HepG2 (cell line): ENCODE measurements around the gene CCDC38. TPM values are rescaled to one million over a fixed set of nuclear protein-coding genes. Genes with fewer than 3 reads are reported as not detected.

Source experiments
- ATAC-seq: fragments of 200-7000 bp; cut with Tn5 transposase; 3 replicates; pipeline ENCODE4 v1.9.1; 2020; ENCODE audit warnings: mild to moderate bottlenecking, moderate library complexity
- BruUV-seq: library from RNA; stranded (reverse); fragments of 400-500 nt; replicated peaks from 2 replicates; lab custom pipeline; 2021; lab: Mats Ljungman, UMichigan
- CTCF ChIA-PET: fragments of 300-600 bp; formaldehyde crosslinking; extraction: SDS; loops from one replicate; lab custom pipeline; 2021; ENCODE audit warnings: low total read pairs, inconsistent platforms, low intra/inter-chr PET ratio; lab: Yijun Ruan, JAX
- POLR2A ChIA-PET: fragments of 350-600 bp; sonication (Branson Sonifier 250); formaldehyde crosslinking; loops from one replicate; lab custom pipeline; 2020; ENCODE audit warnings: antibody characterized with exemption, inconsistent platforms; lab: Yijun Ruan, JAX
- DNase-seq: peaks from one replicate; pipeline ENCODE4 v3.0.0-alpha.2; 2015; ENCODE audit warnings: low spot score
- FAIRE-seq: peaks from 3 replicates; lab custom pipeline; 2011; peaks lifted over from hg19 to GRCh38; lab: Jason Lieb, UNC
- H2AFZ ChIP-seq: one replicate; pipeline ENCODE4 v1.6.1; 2011; ENCODE audit warnings: low read length, inconsistent platforms
- H3K27ac ChIP-seq: fragments of 300-600 bp; 3 replicates; pipeline ENCODE4 v1.8.0; 2011; ENCODE audit warnings: mixed run types, mild to moderate bottlenecking, mixed read lengths, low read length, inconsistent platforms; ENCODE audit not compliant: insufficient read depth; ENCODE audit errors: extremely low read length
- H3K27me3 ChIP-seq, 2 experiments: fragments of 200-600 bp in 1 of 2; 2 replicates in 1 of 2; 3 replicates in 1 of 2; pipeline versions ENCODE4 v1.6.0 to v1.8.0; 2011; ENCODE audit warnings: low read length in 2 of 2, mild to moderate bottlenecking in 2 of 2, moderate library complexity in 2 of 2, inconsistent platforms in 1 of 2; ENCODE audit not compliant: insufficient read depth in 2 of 2, control insufficient read depth in 1 of 2
- H3K36me3 ChIP-seq, 2 experiments: fragments of 200-600 bp in 1 of 2; replicated peaks in 1 of 2; 2 replicates in 1 of 2; 3 replicates in 1 of 2; pipeline versions ENCODE4 v1.5.1 to v1.8.0; 2011; ENCODE audit warnings: low read length in 2 of 2, inconsistent platforms in 1 of 2; ENCODE audit not compliant: insufficient read depth in 2 of 2, control insufficient read depth in 1 of 2
- H3K4me1 ChIP-seq: 2 replicates; pipeline ENCODE4 v1.5.1; 2012; ENCODE audit warnings: low read length, inconsistent platforms; ENCODE audit not compliant: insufficient read depth
- H3K4me2 ChIP-seq: 2 replicates; pipeline ENCODE4 v1.6.0; 2011; ENCODE audit warnings: low read depth, low read length, inconsistent platforms
- H3K4me3 ChIP-seq, 3 experiments: fragments of 200-600 bp in 1 of 3; sonication (generic), shearing (Covaris generic) in 1 of 3; replicated peaks in 1 of 3; 2 replicates each; pipeline ENCODE4 v1.5.1; 2011 to 2016; ENCODE audit warnings: low read length in 3 of 3, inconsistent platforms in 2 of 3, low read depth in 2 of 3, mild to moderate bottlenecking in 2 of 3, control low read depth in 1 of 3, mixed read lengths in 1 of 3; ENCODE audit not compliant: insufficient read depth in 1 of 3
- H3K79me2 ChIP-seq: one replicate; pipeline ENCODE4 v1.6.1; 2011; ENCODE audit warnings: low read length, inconsistent platforms; ENCODE audit not compliant: insufficient read depth
- H3K9ac ChIP-seq: 2 replicates; pipeline ENCODE4 v1.6.0; 2011; ENCODE audit warnings: mild to moderate bottlenecking, low read depth, low read length, inconsistent platforms; ENCODE audit not compliant: insufficient read depth
- H3K9me3 ChIP-seq: 2 replicates; pipeline ENCODE4 v1.5.1; 2012; ENCODE audit warnings: mild to moderate bottlenecking, low read length
- H4K20me1 ChIP-seq: 2 replicates; pipeline ENCODE4 v1.6.0; 2011; ENCODE audit warnings: inconsistent platforms, mild to moderate bottlenecking, low read length, moderate library complexity; ENCODE audit not compliant: insufficient read depth
- ASH2L ChIP-seq: fragments of 300-600, 200-600 bp; sonication (generic); IDR thresholded peaks from 2 replicates; pipeline ENCODE4 v1.7.0; 2017; ENCODE audit warnings: low read depth, mild to moderate bottlenecking, moderate library complexity, mixed read lengths, low read length; ENCODE audit not compliant: insufficient read length
- DNMT3B ChIP-seq: conservative IDR thresholded peaks from 2 replicates; pipeline ENCODE4 v1.6.1; 2016; ENCODE audit warnings: missing biosample characterization, control low read depth
- FOXK1 ChIP-seq: sonication (generic); formaldehyde crosslinking; IDR thresholded peaks from 2 replicates; pipeline ENCODE4 v1.4.0; 2020; ENCODE audit warnings: low read depth, missing genetic modification reagents, borderline replicate concordance
- HMG20A ChIP-seq: IDR thresholded peaks from 2 replicates; pipeline ENCODE4 v1.6.1; 2016; ENCODE audit warnings: borderline replicate concordance
- ISX ChIP-seq: sonication (generic); formaldehyde crosslinking; conservative IDR thresholded peaks from 2 replicates; pipeline ENCODE4 v1.5.0; 2020; ENCODE audit warnings: missing genetic modification reagents
- KLF16 ChIP-seq, 2 experiments: sonication (generic) in 1 of 2; formaldehyde crosslinking in 1 of 2; IDR thresholded peaks; 2 replicates each; pipeline versions ENCODE4 v1.6.1 to v1.8.0; 2016 to 2023; ENCODE audit warnings: missing genetic modification reagents in 2 of 2, missing compliant biosample characterization in 1 of 2
- NR2C2 ChIP-seq: sonication (generic); formaldehyde crosslinking; IDR thresholded peaks from 2 replicates; pipeline ENCODE4 v1.4.0; 2020; ENCODE audit warnings: missing genetic modification reagents, mild to moderate bottlenecking, moderate library complexity, borderline replicate concordance
- RFX5 ChIP-seq: IDR thresholded peaks from 2 replicates; pipeline ENCODE4 v1.6.1; 2011; ENCODE audit warnings: low read depth, low read length, improper control_type of control experiment
- SRSF4 ChIP-seq: fragments of 200-400 bp; formaldehyde crosslinking; IDR thresholded peaks from one replicate; pipeline ENCODE4 v1.6.1; 2018; ENCODE audit warnings: mild to moderate bottlenecking, low read depth, low read length, moderate library complexity; ENCODE audit not compliant: poor library complexity, severe bottlenecking
- SRY ChIP-seq: sonication (generic); formaldehyde crosslinking; IDR thresholded peaks from 2 replicates; pipeline ENCODE4 v1.8.0; 2022; ENCODE audit warnings: mild to moderate bottlenecking, missing genetic modification reagents
- TOE1 ChIP-seq: sonication (generic); formaldehyde crosslinking; IDR thresholded peaks from 2 replicates; pipeline ENCODE4 v1.4.0; 2020; ENCODE audit warnings: mild to moderate bottlenecking, missing genetic modification reagents
- ZNF264 ChIP-seq: sonication (generic); formaldehyde crosslinking; IDR thresholded peaks from 2 replicates; pipeline ENCODE4 v1.4.0; 2020; ENCODE audit warnings: missing genetic modification reagents
- ZNF383 ChIP-seq: sonication (generic); formaldehyde crosslinking; IDR thresholded peaks from 2 replicates; pipeline ENCODE4 v1.4.0; 2020; ENCODE audit warnings: missing genetic modification reagents, mild to moderate bottlenecking, borderline replicate concordance
- ZNF407 ChIP-seq: sonication (generic); formaldehyde crosslinking; IDR thresholded peaks from one replicate; pipeline ENCODE4 v1.5.1; 2020; ENCODE audit warnings: mild to moderate bottlenecking, missing genetic modification reagents; ENCODE audit errors: not compliant biosample characterization
- ZNF549 ChIP-seq: sonication (generic); formaldehyde crosslinking; IDR thresholded peaks from 2 replicates; pipeline ENCODE4 v1.5.0; 2020; ENCODE audit warnings: missing genetic modification reagents
- ZNF550 ChIP-seq: sonication (generic); formaldehyde crosslinking; IDR thresholded peaks from 2 replicates; pipeline ENCODE4 v1.4.0; 2020; ENCODE audit warnings: mild to moderate bottlenecking, missing genetic modification reagents, borderline replicate concordance
- ZNF563 ChIP-seq: sonication (generic); formaldehyde crosslinking; IDR thresholded peaks from 2 replicates; pipeline ENCODE4 v1.8.0; 2022; ENCODE audit warnings: mild to moderate bottlenecking, moderate library complexity, missing genetic modification reagents
- ZNF674 ChIP-seq: sonication (generic); formaldehyde crosslinking; IDR thresholded peaks from 2 replicates; pipeline ENCODE4 v1.5.0; 2020; ENCODE audit warnings: low read depth, mild to moderate bottlenecking, missing genetic modification reagents
- ZZZ3 ChIP-seq: sonication (generic); formaldehyde crosslinking; IDR thresholded peaks from 2 replicates; pipeline ENCODE4 v1.4.0; 2020; ENCODE audit warnings: missing genetic modification reagents, mild to moderate bottlenecking, borderline replicate concordance
- in situ Hi-C: cut with HindIII; loops from 2 replicates; pipeline ENCODE4 v1.10.0; 2017; ENCODE audit warnings: low pct_unique_long_range_greater_than_20kb; ENCODE audit not compliant: extremely low pct_ligation_motif_present
- intact Hi-C: fragments of 100-400 bp; cut with micrococcal nuclease; formaldehyde crosslinking; loops from one replicate; pipeline ENCODE4 v1.10.0; 2022; ENCODE audit not compliant: unreplicated experiment
- polyA plus RNA-seq, 8 experiments: library from polyadenylated mRNA; depleted of rRNA in 3 of 8; stranded (reverse) in 7 of 8; unstranded in 1 of 8; fragments of >200 nt; fragmentation: Illumina TruSeq in 4 of 8; extraction: Trizol in 4 of 8; gene quantifications; 2 replicates each; pipeline versions ENCODE4 v1.2.1 to v1.2.3, GENCODE V29; 2011 to 2016; ENCODE audit warnings: low read depth in 4 of 8, missing spikeins in 1 of 8, mixed read lengths in 1 of 8; ENCODE audit not compliant: insufficient read depth in 1 of 8
- total RNA-seq, 5 experiments: library from RNA; depleted of rRNA; stranded (reverse); fragments of >200 nt; fragmentation: Illumina TruSeq; extraction: Trizol; gene quantifications; 2 replicates each; pipeline ENCODE4 v1.2.3, GENCODE V29; 2016; ENCODE audit warnings: low read depth in 1 of 5

Gene CCDC38
- total and polyA plus RNA-seq, 2 of the 13 experiments (the other 11 are each of a cell fraction or from before 2014, with no cell fraction given): 0.24 to 0.32 TPM

DNA sequence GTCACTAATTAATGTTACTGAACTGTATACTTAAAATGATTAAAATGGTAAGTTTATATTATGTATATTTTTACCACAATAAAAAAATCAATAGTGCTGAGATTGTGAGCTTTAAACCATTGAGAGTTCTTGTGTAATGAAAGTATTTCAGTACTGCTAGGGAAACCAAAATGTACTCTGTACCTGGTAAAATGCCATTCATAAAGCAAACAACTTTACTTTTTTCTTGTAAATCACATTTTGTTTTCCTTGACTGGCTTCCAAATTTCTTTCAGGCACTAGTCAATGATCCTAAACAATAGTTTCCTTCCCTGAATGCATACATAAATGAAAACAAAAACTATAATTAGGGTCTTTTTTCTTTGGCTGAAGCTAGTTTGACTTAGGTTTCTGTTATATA lies 113.0 kb downstream of the CCDC38 start:
- no peak overlapping the region for H2AFZ ChIP-seq
- H3K27ac ChIP-seq: no peak overlapping the region
- no peak overlapping the region for H3K9ac ChIP-seq
- in situ Hi-C loops (no loop called here), intact Hi-C loops (loop anchor here (10.0 kb wide), 1 partner anchor 125 kb away; no protein-coding TSS in a partner anchor)
- no TSS peak for BruUV-seq
- no peaks in the 10 kb centered on the region for H3K9me3 ChIP-seq
- H4K20me1 ChIP-seq: no peaks in the 10 kb centered on the region
- H3K4me3 ChIP-seq: no peak overlapping the region
- no peaks in the 10 kb centered on the region for H3K27me3 ChIP-seq
- DNase-seq (peak; percentile 21), ATAC-seq (no peak), FAIRE-seq (no peak)
- ChIA-PET POLR2A (no interaction called here), CTCF (no interaction called here)
- no peak overlapping the region for H3K4me2 ChIP-seq
- H3K4me1 ChIP-seq: peaks cover 18% of the 10 kb centered on the region
- no peaks in the 10 kb centered on the region for H3K36me3 ChIP-seq
- H3K79me2 ChIP-seq: no peaks in the 10 kb centered on the region
- no peak for TF ChIP-seq RFX5
- TF ChIP-seq ZNF674 (CRISPR knock-in tag): no peak
- no peak for TF ChIP-seq ZNF264 (CRISPR knock-in tag)
- TF ChIP-seq ZNF549: no peak
- TF ChIP-seq ZNF563 (CRISPR knock-in tag): no peak
- TF ChIP-seq FOXK1 (CRISPR knock-in tag): no peak
- TF ChIP-seq ISX: no peak
- no peak for TF ChIP-seq ZNF407
- TF ChIP-seq ASH2L: no peak
- no peak for TF ChIP-seq ZNF383 (CRISPR knock-in tag)
- TF ChIP-seq KLF16 (CRISPR knock-in tag; IDR thresholded peaks at IDR 0.05): no peak
- TF ChIP-seq SRSF4: no peak
- TF ChIP-seq ZZZ3 (CRISPR knock-in tag): no peak
- TF ChIP-seq NR2C2: no peak
- no peak for TF ChIP-seq SRY (CRISPR knock-in tag)
- peak; percentile 62; the same call in 1 of the 2 replicates for TF ChIP-seq HMG20A (CRISPR knock-in tag)
- TF ChIP-seq DNMT3B (CRISPR knock-in tag): no peak
- TF ChIP-seq ZNF550 (CRISPR knock-in tag): no peak
- TF ChIP-seq TOE1 (CRISPR knock-in tag): no peak
